GM20000 (cell line): ENCODE data around the gene GBP4.

Experiments
- DNase-seq: peaks from one replicate; pipeline ENCODE4 v3.0.0; 2012; ENCODE audit warnings: low spot score
- TF ChIP-seq, protein P1 (sequence below): IDR thresholded peaks from 2 replicates; pipeline ENCODE4 v1.5.1; 2012; ENCODE audit warnings: mild to moderate bottlenecking, control low read depth; ENCODE audit errors: extremely low read depth, missing control alignments

GBP4 gene

DNA sequence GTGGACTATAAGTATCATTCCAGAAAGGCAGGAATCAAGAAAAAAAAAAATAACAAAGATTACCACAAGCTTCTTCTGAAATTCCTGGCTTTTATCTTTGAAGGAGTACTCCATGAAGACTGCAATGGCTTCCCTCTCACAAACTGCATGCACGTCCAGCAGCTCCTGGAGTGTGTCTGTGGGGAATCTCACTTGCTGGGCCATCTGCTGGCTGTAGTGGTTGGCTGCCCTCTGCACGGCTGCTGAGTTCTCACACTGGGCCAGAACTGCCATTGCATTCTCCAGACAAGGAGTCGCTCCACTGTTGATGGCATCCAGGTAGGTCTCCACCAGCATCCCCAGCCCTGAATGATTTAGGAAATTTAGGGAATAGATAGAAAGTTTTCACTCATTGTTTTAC, 49.5 kb downstream of the GBP4 start:
- no peak for DNase-seq
- TF ChIP-seq, protein P1, sequence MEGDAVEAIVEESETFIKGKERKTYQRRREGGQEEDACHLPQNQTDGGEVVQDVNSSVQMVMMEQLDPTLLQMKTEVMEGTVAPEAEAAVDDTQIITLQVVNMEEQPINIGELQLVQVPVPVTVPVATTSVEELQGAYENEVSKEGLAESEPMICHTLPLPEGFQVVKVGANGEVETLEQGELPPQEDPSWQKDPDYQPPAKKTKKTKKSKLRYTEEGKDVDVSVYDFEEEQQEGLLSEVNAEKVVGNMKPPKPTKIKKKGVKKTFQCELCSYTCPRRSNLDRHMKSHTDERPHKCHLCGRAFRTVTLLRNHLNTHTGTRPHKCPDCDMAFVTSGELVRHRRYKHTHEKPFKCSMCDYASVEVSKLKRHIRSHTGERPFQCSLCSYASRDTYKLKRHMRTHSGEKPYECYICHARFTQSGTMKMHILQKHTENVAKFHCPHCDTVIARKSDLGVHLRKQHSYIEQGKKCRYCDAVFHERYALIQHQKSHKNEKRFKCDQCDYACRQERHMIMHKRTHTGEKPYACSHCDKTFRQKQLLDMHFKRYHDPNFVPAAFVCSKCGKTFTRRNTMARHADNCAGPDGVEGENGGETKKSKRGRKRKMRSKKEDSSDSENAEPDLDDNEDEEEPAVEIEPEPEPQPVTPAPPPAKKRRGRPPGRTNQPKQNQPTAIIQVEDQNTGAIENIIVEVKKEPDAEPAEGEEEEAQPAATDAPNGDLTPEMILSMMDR: no peak

DNA sequence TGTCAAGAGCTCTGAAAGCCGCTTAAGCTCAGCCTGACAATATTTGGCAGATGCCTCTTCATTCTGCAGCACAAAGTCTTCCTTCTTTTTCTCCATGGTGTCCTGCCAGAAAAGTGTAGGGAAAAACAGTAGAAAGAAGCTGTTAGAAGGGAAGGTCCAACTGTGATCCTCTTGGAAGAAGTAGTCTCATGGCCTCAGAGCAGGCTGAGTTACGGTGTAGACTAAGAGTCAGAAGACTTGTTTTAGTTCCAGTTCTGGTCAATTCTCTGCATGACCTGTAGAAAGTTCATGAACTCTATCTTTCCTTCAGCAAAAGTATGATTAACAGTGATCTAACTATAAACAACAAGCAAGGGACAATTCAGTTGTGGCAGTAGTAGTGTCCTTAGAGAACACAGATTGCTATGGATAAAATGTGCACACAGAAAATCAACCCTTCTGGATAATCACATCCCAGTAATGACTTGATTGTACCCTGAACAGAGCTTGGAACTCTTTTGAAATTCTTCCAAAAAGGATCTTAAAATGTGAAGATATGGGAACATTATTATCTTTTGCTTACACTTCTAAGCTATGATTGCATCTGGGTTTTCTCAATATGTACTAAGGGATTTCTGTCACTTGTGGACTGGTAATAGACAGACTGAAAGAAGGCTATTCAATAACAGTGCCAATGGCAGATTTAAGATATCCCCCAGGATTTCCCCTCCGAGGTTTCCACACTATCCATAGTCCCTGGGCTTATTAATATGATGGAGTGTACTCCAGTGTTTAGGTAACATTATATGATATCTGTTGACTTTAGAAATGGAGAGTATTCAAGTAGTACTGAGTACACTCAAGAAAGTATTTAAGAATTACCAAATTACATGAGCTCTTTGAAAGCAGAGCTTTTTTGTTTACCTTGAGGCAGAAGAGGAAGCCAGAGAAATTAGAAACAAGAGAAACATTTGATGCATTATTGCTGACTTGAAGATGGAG, 50.8 kb downstream of the GBP4 start:
- TF ChIP-seq, protein P1: no peak
- no peak for DNase-seq

DNA sequence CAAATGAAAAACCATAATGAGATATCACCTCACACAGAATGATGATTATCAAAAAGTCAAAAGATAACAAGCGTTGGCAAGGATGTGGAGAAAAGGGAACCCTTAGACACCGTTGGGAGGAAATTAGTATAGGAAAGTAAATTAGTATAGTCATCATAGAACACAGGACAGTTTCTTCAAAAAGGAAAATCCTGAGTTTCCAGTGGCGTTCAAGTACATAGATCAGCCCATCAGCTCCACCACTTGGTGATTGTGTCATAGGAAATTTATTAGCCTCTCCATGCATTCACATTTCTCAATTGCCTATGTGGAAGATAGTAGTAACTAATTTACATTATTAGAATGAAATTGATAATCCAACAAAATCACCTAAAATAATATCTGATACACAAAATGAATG, 52.0 kb downstream of the GBP4 start:
- TF ChIP-seq, protein P1: no peak

DNA sequence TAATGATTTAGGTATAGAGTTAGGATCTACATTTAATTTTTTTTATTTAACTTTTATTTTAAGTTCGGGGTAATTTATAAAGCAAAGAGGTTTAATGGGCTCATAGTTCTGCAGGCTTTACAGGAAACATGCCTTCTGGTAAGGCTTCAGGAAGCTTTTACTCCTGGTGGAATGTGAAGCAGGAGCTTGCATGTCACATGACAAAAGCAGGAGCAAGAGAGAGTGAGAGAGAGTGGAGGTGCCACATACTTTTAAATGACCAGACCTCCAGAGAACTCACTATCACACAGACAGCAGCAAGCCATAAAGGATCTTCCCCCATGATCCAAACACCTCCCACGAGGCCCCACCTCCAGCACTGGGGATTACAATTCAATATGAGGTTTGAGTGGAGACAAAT, 55.3 kb downstream of the GBP4 start:
- TF ChIP-seq, protein P1: no peak
- DNase-seq: no peak

More for the DNA sequence above, 52.0 kb downstream of the GBP4 start:
- no peak for DNase-seq

DNA sequence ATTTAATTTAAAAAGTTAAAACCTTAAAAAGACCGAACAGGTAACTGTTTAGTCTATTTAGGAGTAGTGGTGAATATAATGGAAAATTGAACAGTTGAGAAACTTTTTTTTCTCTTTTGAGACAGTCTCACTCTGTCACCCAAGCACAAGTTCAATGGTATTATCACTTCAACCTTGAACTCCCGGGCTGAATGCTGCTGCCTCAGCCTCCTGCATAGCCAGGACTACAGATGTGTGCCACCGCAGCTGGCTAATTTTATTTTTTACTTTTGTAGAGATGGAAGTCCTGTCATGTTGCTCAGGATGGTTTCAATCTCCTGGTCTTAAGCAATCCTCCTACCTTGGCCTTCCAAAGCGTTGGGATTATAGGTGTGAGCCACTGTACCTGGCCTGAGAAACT, 56.6 kb downstream of the GBP4 start:
- no peak for DNase-seq
- TF ChIP-seq, protein P1: no peak

DNA sequence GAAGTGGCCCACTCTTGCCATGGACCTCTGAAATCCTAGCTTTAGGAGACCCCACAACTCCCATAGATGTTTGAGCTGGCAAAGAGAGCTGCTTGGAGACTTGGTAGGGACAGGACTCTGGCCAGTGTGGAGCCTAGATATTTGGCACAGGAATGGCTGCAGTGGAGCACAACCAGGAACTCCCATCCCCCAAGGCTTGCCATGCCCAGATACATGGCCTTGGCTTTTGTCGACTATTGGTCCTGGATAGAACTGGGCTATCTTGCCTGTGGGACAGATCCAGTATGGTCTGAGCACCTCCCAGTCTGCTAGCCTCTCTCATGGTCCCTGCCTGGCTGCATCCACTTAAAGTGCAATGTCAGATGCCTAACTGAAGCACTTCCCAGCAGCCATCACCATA, 65.0 kb downstream of the GBP4 start:
- no peak for DNase-seq
- TF ChIP-seq, protein P1: no peak
